H1 (cell line): ENCODE measurements around the gene TIAM2. TPM values are rescaled to one million over a fixed set of nuclear protein-coding genes. Genes with fewer than 3 reads are reported as not detected.

Experiments
- CTCF ChIA-PET: fragments of 300-600 bp; sonication (Branson Sonifier 250); formaldehyde crosslinking; loops from one replicate; lab custom pipeline; 2021; ENCODE audit not compliant: partially characterized antibody; lab: Charles Lee
- POLR2A ChIA-PET: fragments of 300-600 bp; sonication (Branson Sonifier 250); formaldehyde crosslinking; loops from one replicate; lab custom pipeline; 2021; ENCODE audit warnings: inconsistent platforms; ENCODE audit not compliant: partially characterized antibody; lab: Charles Lee
- DNase-seq, 2 experiments: peaks; one replicate each; pipeline versions ENCODE4 v3.0.0 to v3.0.0-alpha.2; 2010 to 2022; ENCODE audit warnings: low spot score in 2 of 2, low read depth in 1 of 2, mixed read lengths in 1 of 2
- FAIRE-seq: peaks from 2 replicates; lab custom pipeline; 2011; peaks lifted over from hg19 to GRCh38; lab: Jason Lieb, UNC
- H2AFZ ChIP-seq: 2 replicates; pipeline ENCODE4 v1.8.1; 2012; ENCODE audit warnings: low read length, inconsistent platforms
- H2AK5ac ChIP-seq: 2 replicates; pipeline ENCODE4 v1.6.1; 2013; ENCODE audit warnings: low read depth, low read length
- H2BK120ac ChIP-seq: replicated peaks from 2 replicates; pipeline ENCODE3; 2013; ENCODE audit warnings: low read depth, low read length, inconsistent platforms
- H2BK12ac ChIP-seq: 2 replicates; pipeline ENCODE4 v1.6.1; 2013; ENCODE audit warnings: low read depth, low read length
- H2BK15ac ChIP-seq: 2 replicates; pipeline ENCODE4 v1.6.1; 2013; ENCODE audit warnings: low read length
- H2BK20ac ChIP-seq: 2 replicates; pipeline ENCODE4 v1.6.1; 2013; ENCODE audit warnings: low read length
- H2BK5ac ChIP-seq: 2 replicates; pipeline ENCODE4 v1.6.1; 2013; ENCODE audit warnings: low read depth, low read length
- H3K14ac ChIP-seq: 2 replicates; pipeline ENCODE4 v1.6.1; 2013; ENCODE audit warnings: inconsistent platforms; ENCODE audit not compliant: insufficient read length
- H3K18ac ChIP-seq: 2 replicates; pipeline ENCODE4 v1.6.1; 2013; ENCODE audit warnings: low read length; ENCODE audit errors: extremely low read depth
- H3K23ac ChIP-seq: 2 replicates; pipeline ENCODE4 v1.6.1; 2013; ENCODE audit warnings: inconsistent platforms; ENCODE audit not compliant: insufficient read length
- H3K23me2 ChIP-seq: 2 replicates; pipeline ENCODE4 v1.6.1; 2013; ENCODE audit warnings: low read depth, low read length
- H3K27ac ChIP-seq: 2 replicates; pipeline ENCODE4 v1.6.1; 2011; ENCODE audit warnings: low read depth, low read length, inconsistent platforms
- H3K27me3 ChIP-seq, 4 experiments: replicated peaks in 1 of 4; 1 replicate in 1 of 4; 2 replicates in 3 of 4; pipeline versions ENCODE4 v1.6.1 to v1.8.1; 2011 to 2013; ENCODE audit warnings: low read length in 3 of 4, mild to moderate bottlenecking in 3 of 4, inconsistent platforms in 2 of 4, mixed read lengths in 2 of 4, moderate library complexity in 1 of 4; ENCODE audit not compliant: control insufficient read depth in 3 of 4, insufficient read depth in 3 of 4; ENCODE audit errors: extremely low read depth in 1 of 4
- H3K36me3 ChIP-seq, 4 experiments: 2 replicates each; pipeline versions ENCODE4 v1.6.1 to v1.8.1; 2011 to 2013; ENCODE audit warnings: mild to moderate bottlenecking in 4 of 4, low read length in 3 of 4, moderate library complexity in 2 of 4, control low read depth in 1 of 4, inconsistent platforms in 1 of 4; ENCODE audit not compliant: insufficient read depth in 4 of 4, control insufficient read depth in 2 of 4
- H3K4ac ChIP-seq: replicated peaks from 2 replicates; pipeline ENCODE3; 2013; ENCODE audit warnings: low read length, low read depth, mixed read lengths, inconsistent platforms; ENCODE audit not compliant: insufficient read length
- H3K4me1 ChIP-seq, 4 experiments: replicated peaks in 1 of 4; 1 replicate in 1 of 4; 2 replicates in 3 of 4; pipeline versions ENCODE4 v1.6.1 to v1.8.1; 2011 to 2013; ENCODE audit warnings: low read length in 3 of 4, inconsistent platforms in 2 of 4, mixed read lengths in 1 of 4; ENCODE audit not compliant: insufficient read depth in 4 of 4, control insufficient read depth in 3 of 4
- H3K4me2 ChIP-seq, 2 experiments: 2 replicates each; pipeline versions ENCODE4 v1.6.1 to v1.8.1; 2011 to 2013; ENCODE audit warnings: low read depth in 2 of 2, low read length in 2 of 2, control low read depth in 1 of 2, inconsistent platforms in 1 of 2, mild to moderate bottlenecking in 1 of 2; ENCODE audit not compliant: insufficient read depth in 1 of 2
- H3K4me3 ChIP-seq, 4 experiments: fragments of 200-600, 300-600 bp in 1 of 4; sonication (generic), shearing (Covaris generic), sonication (Bioruptor Twin) in 1 of 4; 2 replicates each; pipeline versions ENCODE4 v1.5.1 to v1.8.1; 2011 to 2016; ENCODE audit warnings: low read length in 4 of 4, low read depth in 3 of 4, control low read depth in 2 of 4, inconsistent platforms in 2 of 4, mild to moderate bottlenecking in 2 of 4, mixed read lengths in 1 of 4, moderate library complexity in 1 of 4; ENCODE audit not compliant: insufficient read depth in 2 of 4; ENCODE audit errors: extremely low read depth in 1 of 4
- H3K56ac ChIP-seq: replicated peaks from 2 replicates; pipeline ENCODE3; 2013; ENCODE audit warnings: low read depth, mild to moderate bottlenecking, mixed read lengths, low read length, inconsistent platforms; ENCODE audit not compliant: insufficient read length
- H3K79me1 ChIP-seq: 2 replicates; pipeline ENCODE4 v1.6.1; 2013; ENCODE audit warnings: low read depth, low read length, control low read depth
- H3K79me2 ChIP-seq, 2 experiments: 2 replicates each; pipeline versions ENCODE4 v1.6.1 to v1.8.1; 2012 to 2013; ENCODE audit warnings: low read length in 2 of 2, mild to moderate bottlenecking in 2 of 2, inconsistent platforms in 1 of 2; ENCODE audit not compliant: insufficient read depth in 2 of 2, control insufficient read depth in 1 of 2
- H3K9ac ChIP-seq, 4 experiments: replicated peaks in 1 of 4; 1 replicate in 1 of 4; 2 replicates in 3 of 4; pipeline versions ENCODE4 v1.6.1 to v1.8.1; 2011 to 2013; ENCODE audit warnings: low read depth in 3 of 4, low read length in 3 of 4, control low read depth in 2 of 4, mild to moderate bottlenecking in 2 of 4, moderate library complexity in 2 of 4, inconsistent platforms in 1 of 4; ENCODE audit errors: extremely low read depth in 1 of 4
- H3K9me3 ChIP-seq, 2 experiments: 2 replicates each; pipeline versions ENCODE4 v1.6.1 to v1.8.1; 2012 to 2013; ENCODE audit warnings: mild to moderate bottlenecking in 2 of 2, moderate library complexity in 2 of 2, control low read depth in 1 of 2, inconsistent platforms in 1 of 2, low read depth in 1 of 2, low read length in 1 of 2, mixed read lengths in 1 of 2; ENCODE audit not compliant: insufficient read depth in 2 of 2
- H4K20me1 ChIP-seq, 2 experiments: replicated peaks in 1 of 2; 2 replicates each; pipeline versions ENCODE3 to v1.8.1; 2011 to 2013; ENCODE audit warnings: inconsistent platforms in 2 of 2, low read length in 2 of 2, mild to moderate bottlenecking in 1 of 2; ENCODE audit not compliant: insufficient read depth in 2 of 2, control insufficient read depth in 1 of 2
- H4K5ac ChIP-seq: 2 replicates; pipeline ENCODE4 v1.6.1; 2013; ENCODE audit warnings: low read length, low read depth, mixed read lengths, inconsistent platforms; ENCODE audit not compliant: insufficient read length
- H4K8ac ChIP-seq: 2 replicates; pipeline ENCODE4 v1.8.0; 2013; ENCODE audit warnings: mild to moderate bottlenecking, moderate library complexity, low read length, inconsistent platforms; ENCODE audit not compliant: insufficient read depth; ENCODE audit errors: extremely low read depth
- H4K91ac ChIP-seq: replicated peaks from 2 replicates; pipeline ENCODE3; 2013; ENCODE audit warnings: low read length, mixed read lengths, inconsistent platforms; ENCODE audit not compliant: insufficient read length
- ASH2L ChIP-seq: fragments of 200-600, 300-600 bp; sonication (generic); IDR thresholded peaks from one replicate; pipeline ENCODE4 v1.7.1; 2017; ENCODE audit warnings: low read length
- CTBP2 ChIP-seq: IDR thresholded peaks from 2 replicates; pipeline ENCODE4 v1.7.0; 2011; ENCODE audit warnings: borderline replicate concordance, mild to moderate bottlenecking, moderate library complexity, mixed read lengths, low read length; ENCODE audit not compliant: insufficient read depth, insufficient read length
- EGR1 ChIP-seq: IDR thresholded peaks from 2 replicates; pipeline ENCODE4 v1.6.1; 2011; ENCODE audit warnings: low read depth, low read length, borderline replicate concordance
- HDAC6 ChIP-seq: IDR thresholded peaks from one replicate; pipeline ENCODE4 v1.7.1; 2012; ENCODE audit warnings: low read depth, mild to moderate bottlenecking, inconsistent platforms, low read length, moderate library complexity
- KDM5A ChIP-seq: fragments of 200-600 bp; IDR thresholded peaks from 2 replicates; pipeline ENCODE4 v1.7.1; 2012; ENCODE audit warnings: mild to moderate bottlenecking, low read length, inconsistent platforms, mixed read lengths
- RBBP5 ChIP-seq: IDR thresholded peaks from 2 replicates; pipeline ENCODE4 v1.7.1; 2012; ENCODE audit warnings: low read depth, mild to moderate bottlenecking, inconsistent platforms, low read length, moderate library complexity, borderline replicate concordance
- SAP30 ChIP-seq: fragments of 300-600 bp; sonication (generic); IDR thresholded peaks from 2 replicates; pipeline ENCODE4 v1.7.1; 2012; ENCODE audit warnings: low read length, moderate library complexity, mild to moderate bottlenecking, inconsistent platforms; ENCODE audit not compliant: insufficient read depth, insufficient replicate concordance
- SP2 ChIP-seq: IDR thresholded peaks from 2 replicates; pipeline ENCODE4 v1.6.1; 2012; ENCODE audit warnings: mild to moderate bottlenecking, low read length, inconsistent platforms
- ZNF274 ChIP-seq: IDR thresholded peaks from 2 replicates; pipeline ENCODE4 v1.7.0; 2012; ENCODE audit warnings: low read length, borderline replicate concordance; ENCODE audit errors: extremely low read depth
- WGBS, 2 experiments: shearing (Covaris generic) in 1 of 2; methylation state at CpG; one replicate each; pipeline versions ENCODE4 v1.1.6 to v1.1.7; 2013 to 2015; ENCODE audit warnings: low lambda C conversion rate in 2 of 2, mixed read lengths in 2 of 2, inconsistent platforms in 1 of 2, low coverage in 1 of 2, missing lambda C conversion rate in 1 of 2; ENCODE audit not compliant: insufficient replicate concordance in 2 of 2, insufficient coverage in 1 of 2, insufficient read length in 1 of 2; ENCODE audit errors: extremely low coverage in 1 of 2, missing lambda C conversion rate in 1 of 2; 5-methylcytosine and 5-hydroxymethylcytosine counted together
- polyA plus RNA-seq, 7 experiments: library from polyadenylated mRNA; depleted of rRNA in 3 of 7; stranded (reverse) in 5 of 7; unstranded in 2 of 7; fragments of >200 nt in 5 of 7; fragments of 200-250 nt in 2 of 7; gene quantifications; 1 replicate in 5 of 7; 2 replicates in 1 of 7; 4 replicates in 1 of 7; pipeline versions ENCODE4 v1.2.1 to v1.2.3, GENCODE V29; 2011 to 2013; ENCODE audit warnings: missing spikeins in 2 of 7, mixed read lengths in 2 of 7
- total RNA-seq: library from RNA; stranded (reverse); fragmentation: NEBNext Ultra II Directional; extraction: Animal tissue kit (Norgen Biotek cat#: 25700); gene quantifications from 2 replicates; pipeline ENCODE4 v1.2.1, GENCODE V29; 2021
- TF ChIP-seq, protein P1 (sequence below), 3 experiments: IDR thresholded peaks; 1 replicate in 2 of 3; 2 replicates in 1 of 3; pipeline versions ENCODE4 v1.5.1 to v1.6.1; 2011; ENCODE audit warnings: low read length in 3 of 3, mild to moderate bottlenecking in 3 of 3, inconsistent platforms in 2 of 3, low read depth in 1 of 3, moderate library complexity in 1 of 3; ENCODE audit not compliant: insufficient read depth in 1 of 3; ENCODE audit errors: control extremely low read depth in 1 of 3

The TIAM2 gene
- total and polyA plus RNA-seq, 2 of the 8 experiments (the other 6 are each of a cell fraction or from before 2014, with no cell fraction given) = 7.4 to 23.9 TPM

- no peaks in the 10 kb centered on the region for H3K9me3 ChIP-seq
- H3K56ac ChIP-seq = no peak overlapping the region
- no peak overlapping the region for H2AK5ac ChIP-seq
- H3K4ac ChIP-seq = no peak overlapping the region
- H2BK5ac ChIP-seq = no peak overlapping the region
- no peaks in the 10 kb centered on the region for H3K79me1 ChIP-seq
- H3K23ac ChIP-seq = no peak overlapping the region
- H2BK20ac ChIP-seq = no peak overlapping the region
- no peak overlapping the region for H3K4me3 ChIP-seq
- H2AFZ ChIP-seq = no peak overlapping the region
- H3K9ac ChIP-seq = no peak overlapping the region
- no peak overlapping the region for H2BK12ac ChIP-seq
- no peak overlapping the region for H3K27ac ChIP-seq
- H4K91ac ChIP-seq = no peak overlapping the region
- no peaks in the 10 kb centered on the region for H3K27me3 ChIP-seq
- H4K8ac ChIP-seq = no peak overlapping the region
- H3K18ac ChIP-seq = no peak overlapping the region
- no peaks in the 10 kb centered on the region for H3K23me2 ChIP-seq
- H3K79me2 ChIP-seq = no peaks in the 10 kb centered on the region
- DNase-seq = no peak
- no peak overlapping the region for H3K4me2 ChIP-seq
- no peaks in the 10 kb centered on the region for H3K4me1 ChIP-seq
- no peak overlapping the region for H4K5ac ChIP-seq
- H2BK120ac ChIP-seq = no peak overlapping the region
- H3K36me3 ChIP-seq = no peaks in the 10 kb centered on the region
- ChIA-PET CTCF (interaction anchor here (1.0 to 1.8 kb wide), 9 partner anchors 8 to 267 kb away, joined by 3 to 11 read pairs (median 3); no protein-coding TSS in a partner anchor), POLR2A (no interaction called here)
- H4K20me1 ChIP-seq = no peaks in the 10 kb centered on the region
- H2BK15ac ChIP-seq = no peak overlapping the region
- H3K14ac ChIP-seq = no peak overlapping the region
- FAIRE-seq = no peak
- WGBS, 2 experiments = 90% methylated on average over 12 of the region's 12 CpGs; no CpG with 5 or more reads in 1 of the 2 experiments
- TF ChIP-seq ZNF274 (no peak), HDAC6 (no peak), SAP30 (no peak), KDM5A (no peak), CTBP2 (no peak), SP2 (no peak), EGR1 (no peak), ASH2L (no peak), RBBP5 (no peak)
- TF ChIP-seq, protein P1, sequence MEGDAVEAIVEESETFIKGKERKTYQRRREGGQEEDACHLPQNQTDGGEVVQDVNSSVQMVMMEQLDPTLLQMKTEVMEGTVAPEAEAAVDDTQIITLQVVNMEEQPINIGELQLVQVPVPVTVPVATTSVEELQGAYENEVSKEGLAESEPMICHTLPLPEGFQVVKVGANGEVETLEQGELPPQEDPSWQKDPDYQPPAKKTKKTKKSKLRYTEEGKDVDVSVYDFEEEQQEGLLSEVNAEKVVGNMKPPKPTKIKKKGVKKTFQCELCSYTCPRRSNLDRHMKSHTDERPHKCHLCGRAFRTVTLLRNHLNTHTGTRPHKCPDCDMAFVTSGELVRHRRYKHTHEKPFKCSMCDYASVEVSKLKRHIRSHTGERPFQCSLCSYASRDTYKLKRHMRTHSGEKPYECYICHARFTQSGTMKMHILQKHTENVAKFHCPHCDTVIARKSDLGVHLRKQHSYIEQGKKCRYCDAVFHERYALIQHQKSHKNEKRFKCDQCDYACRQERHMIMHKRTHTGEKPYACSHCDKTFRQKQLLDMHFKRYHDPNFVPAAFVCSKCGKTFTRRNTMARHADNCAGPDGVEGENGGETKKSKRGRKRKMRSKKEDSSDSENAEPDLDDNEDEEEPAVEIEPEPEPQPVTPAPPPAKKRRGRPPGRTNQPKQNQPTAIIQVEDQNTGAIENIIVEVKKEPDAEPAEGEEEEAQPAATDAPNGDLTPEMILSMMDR (IDR thresholded peaks at IDR 0.05; ENCODE audit: control extremely low read depth in 1 of 3, insufficient read depth in 1 of 3, low read depth in 1 of 3, low read length in 3 of 3) = no peak
These were observed 13.8 kb upstream of the TIAM2 start for GRCh38 chr6:154981079-154981870.
